PC-3 (cell line): ENCODE data around the gene CCL1.

Source experiments
- CTCF ChIP-seq: fragments of 300-600 bp; sonication (generic); conservative IDR thresholded peaks from 2 replicates; pipeline ENCODE4 v1.5.1; 2017; ENCODE audit warnings: antibody characterized with exemption, low read depth, mild to moderate bottlenecking, low read length
- EZH2 ChIP-seq: fragments of 300-600 bp; sonication (generic); IDR thresholded peaks from one replicate; pipeline ENCODE4 v1.6.1; 2017; ENCODE audit warnings: antibody characterized with exemption, mild to moderate bottlenecking, low read length; ENCODE audit not compliant: unreplicated experiment
- EZH2phosphoT487 ChIP-seq: fragments of 300-600 bp; sonication (generic); IDR thresholded peaks from 2 replicates; pipeline ENCODE4 v1.6.1; 2018; ENCODE audit warnings: mild to moderate bottlenecking, antibody characterized with exemption, low read length, borderline replicate concordance

- no peak for TF ChIP-seq CTCF
- TF ChIP-seq EZH2 = no peak
- TF ChIP-seq EZH2phosphoT487 = no peak
Observed at GRCh38 chr17:34337701-34338100, 25.3 kb downstream of the CCL1 start.
